Gastrocnemius medialis (tissue), 4 donors: ENCODE results near the gene GAB2. TPM values are rescaled to one million over a fixed set of nuclear protein-coding genes. Genes with fewer than 3 reads are reported as not detected.

Experiments
- ATAC-seq, 2 donors: fragments of 150-250 bp; one replicate each; pipeline ENCODE4 v1.9.1; 2016
- DNase-seq, 2 donors: peaks; one replicate each; pipeline ENCODE4 v3.0.0-alpha.2; 2019
- H3K27ac ChIP-seq, 4 donors: fragments of 200-600 bp; sonication (generic); 1 replicate in 1 of 4; 2 replicates in 3 of 4; pipeline ENCODE4 v1.5.1; 2016 to 2018; ENCODE audit warnings: mild to moderate bottlenecking in 2 of 4, moderate library complexity in 1 of 4
- H3K27me3 ChIP-seq, 3 donors: fragments of 200-600 bp; sonication (generic) in 2 of 3; 1 replicate in 1 of 3; 2 replicates in 2 of 3; pipeline versions ENCODE4 v1.5.1 to v1.6.0; 2016 to 2019; ENCODE audit warnings: mild to moderate bottlenecking in 1 of 3, moderate library complexity in 1 of 3
- H3K36me3 ChIP-seq, 2 donors: fragments of 200-600 bp; sonication (generic) in 1 of 2; one replicate each; pipeline ENCODE4 v1.5.1; 2017 to 2018
- H3K4me1 ChIP-seq, 2 donors: fragments of 200-600 bp; sonication (generic) in 1 of 2; one replicate each; pipeline ENCODE4 v1.5.1; 2016 to 2017; ENCODE audit warnings: mild to moderate bottlenecking in 2 of 2
- H3K4me3 ChIP-seq, 4 donors: fragments of 200-600 bp; sonication (generic) in 3 of 4; 1 replicate in 1 of 4; 2 replicates in 3 of 4; pipeline ENCODE4 v1.5.1; 2016 to 2019; ENCODE audit warnings: mild to moderate bottlenecking in 2 of 4
- H3K9me3 ChIP-seq, 3 donors: fragments of 200-600 bp; sonication (generic) in 2 of 3; 1 replicate in 1 of 3; 2 replicates in 2 of 3; pipeline ENCODE4 v1.5.1; 2016 to 2019
- POLR2A ChIP-seq, 2 donors: fragments of 450-650 bp; IDR thresholded peaks; one replicate each; pipeline ENCODE4 v1.6.1; 2017; ENCODE audit warnings: antibody characterized with exemption in 2 of 2, mild to moderate bottlenecking in 2 of 2, moderate library complexity in 2 of 2
- in situ Hi-C, 4 donors: fragments of 200-750 bp; cut with MboI; loops; one replicate each; pipeline versions ENCODE4 v1.15.0 to v1.8.0; 2017; ENCODE audit warnings: low sequenced_read_pairs in 4 of 4
- intact Hi-C: fragments of 100-400 bp; cut with DNase I; formaldehyde crosslinking; loops from one replicate; pipeline ENCODE4 v1.15.1; 2023; ENCODE audit warnings: low total_unique reads
- total RNA-seq, 4 donors: library from RNA; depleted of rRNA; stranded (reverse); fragments of >200 nt; gene quantifications; one replicate each; pipeline versions ENCODE4 v1.1.0 to v1.2.3, GENCODE V29; 2016
- TF ChIP-seq, protein P1 (sequence below), 5 experiments: fragments of 450-650 bp in 3 of 5; fragments of 200-600 bp in 2 of 5; sonication (generic) in 2 of 5; IDR thresholded peaks in 4 of 5; conservative IDR thresholded peaks in 1 of 5; 1 replicate in 4 of 5; 2 replicates in 1 of 5; pipeline ENCODE4 v1.5.1; 2016 to 2019; ENCODE audit warnings: antibody characterized with exemption in 5 of 5, mild to moderate bottlenecking in 3 of 5, moderate library complexity in 3 of 5

GAB2 gene
- total RNA-seq, 4 donors from 2014 or later: 4.9 to 68.0 (median 25.8) TPM

DNA sequence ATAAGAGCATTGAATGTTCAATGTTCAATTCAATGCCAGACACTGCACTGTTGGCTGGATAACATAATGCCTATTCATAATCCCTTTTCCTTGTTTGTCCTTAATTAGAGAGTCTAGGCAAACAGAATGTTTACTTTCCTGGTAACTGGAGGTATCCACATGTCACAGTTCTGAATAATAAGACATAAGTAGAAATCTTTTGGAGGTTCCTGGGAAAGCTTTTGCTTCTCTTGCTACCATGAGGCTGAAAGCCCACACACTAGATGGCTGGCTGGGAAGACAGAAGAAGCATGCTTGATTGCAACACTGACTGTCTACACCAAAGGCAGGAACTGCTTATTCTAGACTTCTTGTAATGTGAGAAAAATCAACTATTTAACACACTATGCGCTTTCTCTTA lies 79.5 kb downstream of the GAB2 start:
- ATAC-seq: no peak
- no peak overlapping the region for H3K27ac ChIP-seq

DNA sequence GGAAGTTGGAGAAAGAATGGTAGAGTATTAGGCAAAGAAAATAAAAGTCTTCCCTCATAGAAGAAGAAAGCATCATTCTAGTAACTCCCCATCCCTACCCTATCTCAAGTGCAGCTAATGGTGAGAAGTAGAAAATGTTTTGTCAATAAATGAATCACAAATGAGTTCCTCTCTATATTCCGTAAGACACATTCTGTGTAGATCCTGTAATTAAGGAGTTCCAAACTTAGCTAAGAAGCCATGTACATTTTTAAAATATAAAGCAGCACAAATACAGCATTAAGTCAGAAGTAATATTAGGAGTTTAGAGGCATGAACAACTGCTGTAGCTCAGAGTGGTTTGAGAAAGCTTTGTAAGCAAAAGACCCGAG lies 80.1 kb downstream of the GAB2 start:
- Histone ChIP-seq H3K4me3 (no peak overlapping the region), H3K27me3 (no peaks in the 10 kb centered on the region), H3K36me3 (no peaks in the 10 kb centered on the region), H3K27ac (no peak overlapping the region), H3K4me1 (no peaks in the 10 kb centered on the region), H3K9me3 (no peaks in the 10 kb centered on the region)
- no peak for DNase-seq
- TF ChIP-seq, protein P1, sequence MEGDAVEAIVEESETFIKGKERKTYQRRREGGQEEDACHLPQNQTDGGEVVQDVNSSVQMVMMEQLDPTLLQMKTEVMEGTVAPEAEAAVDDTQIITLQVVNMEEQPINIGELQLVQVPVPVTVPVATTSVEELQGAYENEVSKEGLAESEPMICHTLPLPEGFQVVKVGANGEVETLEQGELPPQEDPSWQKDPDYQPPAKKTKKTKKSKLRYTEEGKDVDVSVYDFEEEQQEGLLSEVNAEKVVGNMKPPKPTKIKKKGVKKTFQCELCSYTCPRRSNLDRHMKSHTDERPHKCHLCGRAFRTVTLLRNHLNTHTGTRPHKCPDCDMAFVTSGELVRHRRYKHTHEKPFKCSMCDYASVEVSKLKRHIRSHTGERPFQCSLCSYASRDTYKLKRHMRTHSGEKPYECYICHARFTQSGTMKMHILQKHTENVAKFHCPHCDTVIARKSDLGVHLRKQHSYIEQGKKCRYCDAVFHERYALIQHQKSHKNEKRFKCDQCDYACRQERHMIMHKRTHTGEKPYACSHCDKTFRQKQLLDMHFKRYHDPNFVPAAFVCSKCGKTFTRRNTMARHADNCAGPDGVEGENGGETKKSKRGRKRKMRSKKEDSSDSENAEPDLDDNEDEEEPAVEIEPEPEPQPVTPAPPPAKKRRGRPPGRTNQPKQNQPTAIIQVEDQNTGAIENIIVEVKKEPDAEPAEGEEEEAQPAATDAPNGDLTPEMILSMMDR (IDR thresholded peaks at IDR 0.05 in 4 of 5, conservative IDR thresholded peaks at IDR 0.05 in 1 of 5): no peak
- no peak for TF ChIP-seq POLR2A (IDR thresholded peaks at IDR 0.05)
- ATAC-seq: no peak
- intact Hi-C loops: no loop called here
- in situ Hi-C loops: no loop called here

More for the DNA sequence above, 79.5 kb downstream of the GAB2 start:
- in situ Hi-C loops (no loop called here), intact Hi-C loops (no loop called here)
- DNase-seq: no peak
- no peaks in the 10 kb centered on the region for H3K4me1 ChIP-seq
- H3K27me3 ChIP-seq: no peaks in the 10 kb centered on the region
- H3K9me3 ChIP-seq: no peaks in the 10 kb centered on the region
- H3K36me3 ChIP-seq: no peaks in the 10 kb centered on the region
- TF ChIP-seq POLR2A (IDR thresholded peaks at IDR 0.05): no peak
- TF ChIP-seq, protein P1 (IDR thresholded peaks at IDR 0.05 in 4 of 5, conservative IDR thresholded peaks at IDR 0.05 in 1 of 5): no peak
- H3K4me3 ChIP-seq: no peak overlapping the region

DNA sequence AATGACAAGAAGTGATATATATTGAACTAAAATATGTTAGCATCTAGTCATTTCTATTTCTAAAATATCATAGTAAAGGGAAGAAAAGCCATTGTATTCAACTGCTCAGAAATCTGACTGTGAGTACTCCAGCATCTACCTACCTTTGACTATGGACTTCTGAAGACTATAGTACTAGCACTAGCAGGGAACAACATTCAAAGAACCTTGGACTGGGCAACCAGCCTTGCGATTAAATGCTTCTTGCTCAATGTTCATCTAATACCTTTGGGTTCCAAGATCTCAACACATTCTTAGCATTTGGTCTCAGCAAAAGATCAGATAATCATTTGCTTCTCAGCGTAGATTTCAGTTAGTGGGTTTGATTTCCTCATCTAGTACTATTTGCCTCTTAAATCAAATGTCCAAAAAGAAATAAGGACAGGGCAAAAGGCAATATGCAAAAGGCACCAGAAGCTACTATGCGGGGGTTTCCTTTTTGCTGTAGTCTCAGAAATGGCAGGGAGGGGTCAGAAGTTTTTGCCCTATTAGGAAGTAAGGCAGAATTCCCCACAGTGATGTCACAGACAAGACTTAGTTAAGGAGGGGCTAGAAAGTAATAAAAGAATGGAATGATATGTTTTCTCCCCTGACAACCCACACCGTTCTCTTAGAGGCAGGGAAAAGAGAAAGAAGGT lies 80.6 kb downstream of the GAB2 start:
- Histone ChIP-seq H3K27ac (no peak overlapping the region), H3K4me3 (no peak overlapping the region), H3K36me3 (no peaks in the 10 kb centered on the region), H3K4me1 (no peaks in the 10 kb centered on the region), H3K9me3 (no peaks in the 10 kb centered on the region), H3K27me3 (no peaks in the 10 kb centered on the region)
- intact Hi-C loops (no loop called here), in situ Hi-C loops (no loop called here)
- DNase-seq (no peak), ATAC-seq (no peak)
- no peak for TF ChIP-seq POLR2A (IDR thresholded peaks at IDR 0.05)

DNA sequence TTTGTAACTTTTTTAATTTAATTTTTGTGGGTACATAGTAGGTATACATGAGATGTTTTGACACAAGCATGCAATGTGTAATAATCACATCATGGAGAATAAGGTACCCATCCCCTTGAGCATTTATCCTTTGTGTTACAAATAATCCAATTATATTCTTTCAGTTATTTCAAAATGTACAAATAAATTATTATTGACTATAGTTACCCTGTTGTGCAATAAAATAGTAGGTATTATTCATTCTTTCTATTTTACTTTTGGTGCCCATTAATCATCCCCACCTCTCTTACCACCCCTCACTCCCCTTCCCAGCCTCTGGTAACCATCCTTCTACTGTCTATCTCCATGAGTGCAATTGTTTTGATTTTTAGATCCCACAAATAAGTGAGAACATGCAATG lies 83.5 kb downstream of the GAB2 start:
- Histone ChIP-seq H3K36me3 (no peaks in the 10 kb centered on the region), H3K27ac (no peak overlapping the region), H3K9me3 (no peaks in the 10 kb centered on the region), H3K4me1 (no peaks in the 10 kb centered on the region), H3K27me3 (no peaks in the 10 kb centered on the region), H3K4me3 (no peak overlapping the region)
- intact Hi-C loops (no loop called here), in situ Hi-C loops (no loop called here)
- DNase-seq: no peak
- no peak for ATAC-seq
- TF ChIP-seq POLR2A (IDR thresholded peaks at IDR 0.05): no peak

DNA sequence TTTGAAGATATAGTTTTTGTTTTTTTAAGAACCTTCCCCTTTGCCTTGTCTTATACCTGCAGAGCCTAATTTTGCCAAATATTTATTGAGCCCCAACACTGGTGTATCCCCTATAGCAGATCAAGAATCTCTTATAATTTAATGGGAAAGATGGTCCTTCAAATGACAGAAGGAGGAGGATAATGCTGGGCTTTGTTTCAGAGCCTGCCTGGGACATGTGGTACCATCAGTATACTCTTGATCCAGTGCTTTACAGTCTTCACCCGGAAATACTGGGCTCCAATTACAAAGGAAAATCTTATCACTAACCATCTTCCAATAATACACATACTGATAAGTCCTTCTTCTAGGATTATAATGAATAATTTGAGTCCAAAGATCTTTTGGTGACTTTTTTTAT lies 84.7 kb downstream of the GAB2 start:
- Histone ChIP-seq H3K27ac (no peak overlapping the region), H3K9me3 (no peaks in the 10 kb centered on the region), H3K27me3 (no peaks in the 10 kb centered on the region), H3K4me1 (no peaks in the 10 kb centered on the region), H3K36me3 (no peaks in the 10 kb centered on the region), H3K4me3 (no peak overlapping the region)
- TF ChIP-seq POLR2A (IDR thresholded peaks at IDR 0.05): no peak
- TF ChIP-seq, protein P1 (IDR thresholded peaks at IDR 0.05 in 4 of 5, conservative IDR thresholded peaks at IDR 0.05 in 1 of 5): no peak
- in situ Hi-C loops (no loop called here), intact Hi-C loops (no loop called here)
- DNase-seq (no peak), ATAC-seq (no peak)
